GM19467 (cell line): Measurements from ENCODE around the gene DOCK6.
"Not testable (repeated sequence)": the region's sequence is repeated elsewhere in the genome, so short reads cannot be mapped to it uniquely, and the experiment has no call there.

Experiments
- ATAC-seq: cut with Tn5 transposase; IDR thresholded peaks from one replicate; pipeline ENCODE4 v1.9.1; 2021; ENCODE audit warnings: mild to moderate bottlenecking, moderate library complexity; ENCODE audit not compliant: unreplicated experiment

DOCK6 gene

DNA sequence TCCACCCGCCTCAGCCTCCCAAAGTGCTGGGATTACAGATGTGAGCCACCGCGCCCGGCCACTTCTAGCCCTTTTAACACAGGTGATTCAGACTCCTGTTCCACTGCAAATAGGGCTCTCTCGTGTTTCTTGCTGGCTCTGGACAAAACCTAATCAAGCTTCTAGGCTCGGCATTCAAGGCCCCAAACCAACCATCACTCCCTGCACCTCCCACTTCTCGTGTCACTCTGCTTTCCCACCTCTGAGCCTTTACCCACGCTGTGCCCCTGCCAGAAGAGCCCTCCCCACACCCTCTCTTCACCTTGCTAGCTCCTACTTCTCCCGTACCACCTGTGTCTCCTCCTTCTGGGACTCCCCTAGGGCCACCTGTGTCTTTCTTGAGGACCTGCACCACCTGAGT is 84.7 kb downstream of the DOCK6 start:
- no peak for ATAC-seq

DNA sequence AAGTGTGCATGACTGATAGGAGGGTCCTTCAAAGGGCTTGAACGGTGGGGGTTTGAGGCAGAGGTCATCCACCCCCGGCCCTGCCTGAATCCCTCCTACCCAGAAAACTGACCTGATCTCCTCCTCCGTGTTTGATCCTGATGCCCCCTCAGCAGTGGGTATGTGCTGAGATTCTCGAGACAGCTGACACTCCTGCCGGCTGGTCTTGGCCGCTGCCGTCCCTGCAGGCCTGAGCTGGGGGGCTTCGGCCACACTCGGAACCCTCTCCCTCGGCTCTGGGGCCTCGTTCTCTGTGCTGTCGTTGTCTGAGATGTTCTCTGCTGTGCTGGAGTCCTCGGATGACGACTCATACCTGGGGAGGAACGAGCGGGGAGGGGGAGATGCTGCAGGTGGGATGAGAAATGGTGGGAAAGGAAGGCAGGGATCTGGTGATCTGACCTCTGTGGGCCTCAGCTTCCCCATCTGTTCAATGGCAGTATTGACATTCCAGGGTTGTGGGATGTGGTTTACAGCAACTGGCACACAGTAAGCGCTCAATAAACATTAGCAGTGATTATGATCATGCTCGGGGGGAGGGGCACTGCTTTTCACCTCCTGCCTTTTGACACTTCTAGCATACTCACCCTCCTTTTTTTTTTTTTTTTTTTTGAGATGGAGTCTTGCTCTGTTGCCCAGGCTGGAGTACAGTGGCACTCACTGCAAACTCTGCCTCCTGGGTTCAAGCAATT is 85.7 kb downstream of the DOCK6 start:
- no peak for ATAC-seq

DNA sequence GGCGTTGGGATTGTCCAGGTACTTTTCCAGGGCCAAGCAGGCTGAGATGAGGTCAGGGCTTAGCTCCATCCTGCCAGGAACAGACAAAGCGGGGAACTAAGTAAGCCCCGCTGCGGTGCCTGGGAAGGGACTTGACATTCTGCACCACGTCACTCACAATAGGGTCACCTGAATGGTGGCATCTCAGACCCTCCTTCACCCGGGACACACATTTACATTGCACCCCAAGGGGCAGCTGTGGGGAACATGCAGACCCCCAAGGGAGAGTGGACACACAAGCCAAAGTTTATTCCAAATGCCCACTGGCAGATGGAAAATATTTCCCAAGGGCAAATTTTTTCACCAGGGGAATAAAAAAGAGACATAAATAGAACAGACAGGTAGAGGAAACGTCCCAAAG is 86.4 kb downstream of the DOCK6 start:
- no peak for ATAC-seq

DNA sequence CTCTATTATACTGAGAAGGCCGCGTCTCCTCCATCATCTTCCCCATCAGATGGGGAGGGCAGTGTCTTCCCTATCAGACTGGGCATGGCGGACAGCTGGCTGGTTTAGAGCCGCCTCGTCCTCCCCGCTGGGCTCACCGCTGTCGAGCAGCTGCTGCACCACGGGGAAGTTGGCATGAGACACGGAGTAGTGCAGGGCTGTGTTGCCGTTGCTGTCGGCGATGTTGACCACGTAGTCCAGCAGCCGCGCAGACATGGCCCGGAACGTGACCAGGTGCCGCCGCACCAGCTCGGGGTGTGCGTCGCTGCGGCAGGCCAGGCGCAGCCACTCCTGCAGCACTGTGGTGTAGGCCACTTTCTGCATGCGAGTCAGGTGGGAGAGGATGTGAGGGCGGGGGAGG is 88.0 kb downstream of the DOCK6 start:
- ATAC-seq = no peak

DNA sequence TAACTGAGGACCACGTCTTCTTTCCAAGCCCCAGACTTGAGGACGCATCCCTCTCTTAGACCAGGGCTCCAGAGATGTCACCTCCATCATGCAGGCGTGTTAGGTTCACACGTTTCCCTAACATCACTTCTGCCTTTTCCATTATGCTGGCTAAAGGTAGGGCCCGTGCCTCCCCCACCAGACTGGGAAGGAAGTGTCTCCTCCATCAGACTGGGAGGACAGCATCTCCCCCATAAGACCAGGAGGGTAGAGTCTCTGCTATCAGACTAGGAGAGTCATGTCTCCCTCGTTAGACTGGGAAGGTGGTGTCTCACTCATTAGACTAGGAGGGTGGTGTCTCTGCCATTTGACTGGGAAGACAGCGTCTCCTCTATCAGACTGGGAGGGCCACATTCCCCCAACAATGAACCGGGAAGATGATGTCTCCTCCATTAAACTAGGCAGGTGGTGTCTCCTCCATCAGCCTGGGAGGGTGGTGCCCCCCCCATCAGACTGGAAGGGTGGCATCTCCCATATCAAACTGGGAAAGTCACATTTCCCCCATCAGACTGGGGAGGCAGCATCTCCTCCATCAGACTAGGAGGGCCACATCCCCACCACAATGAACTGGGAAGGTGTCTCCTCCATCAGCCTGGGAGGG is 88.7 kb downstream of the DOCK6 start:
- no peak for ATAC-seq

DNA sequence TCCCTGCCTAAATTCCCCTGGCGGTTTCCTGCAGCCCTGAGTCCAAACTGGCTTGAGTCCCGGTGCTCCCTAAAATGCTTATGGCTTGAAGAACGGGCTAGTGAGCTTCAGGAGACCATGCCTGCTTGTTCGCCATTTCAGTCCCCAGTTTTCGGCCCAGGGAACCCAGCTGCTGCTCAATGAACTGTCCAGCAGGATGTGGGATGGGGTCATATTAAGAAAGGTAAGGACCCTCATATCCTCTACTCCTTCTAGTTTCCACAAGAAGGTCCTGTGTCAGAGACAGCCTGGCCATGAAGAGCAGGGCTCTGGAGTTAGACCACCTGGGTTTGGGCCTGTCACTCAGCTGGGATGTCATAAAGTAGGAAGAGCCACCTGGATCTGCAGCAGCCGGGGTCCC is 89.7 kb downstream of the DOCK6 start:
- no peak for ATAC-seq

DNA sequence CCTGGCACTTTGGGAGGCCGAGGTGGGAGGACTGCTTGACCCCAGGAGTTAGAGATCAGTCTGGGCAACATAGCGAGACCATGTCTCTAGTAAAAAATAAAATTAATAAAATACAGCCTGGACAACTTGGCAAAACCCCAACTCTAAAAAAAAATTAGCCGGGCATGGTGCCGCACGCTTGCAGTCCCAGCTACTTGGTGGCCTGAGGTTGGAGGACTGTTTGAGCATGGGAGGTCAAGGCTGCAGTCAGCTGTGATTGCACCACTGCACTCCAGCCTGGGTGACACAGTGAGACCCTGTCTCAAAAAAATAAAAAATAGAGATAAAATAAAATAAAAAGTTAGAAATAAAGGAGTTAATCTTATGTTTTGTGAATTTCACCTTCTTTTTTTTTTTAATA is 91.2 kb downstream of the DOCK6 start:
- no peak for ATAC-seq

DNA sequence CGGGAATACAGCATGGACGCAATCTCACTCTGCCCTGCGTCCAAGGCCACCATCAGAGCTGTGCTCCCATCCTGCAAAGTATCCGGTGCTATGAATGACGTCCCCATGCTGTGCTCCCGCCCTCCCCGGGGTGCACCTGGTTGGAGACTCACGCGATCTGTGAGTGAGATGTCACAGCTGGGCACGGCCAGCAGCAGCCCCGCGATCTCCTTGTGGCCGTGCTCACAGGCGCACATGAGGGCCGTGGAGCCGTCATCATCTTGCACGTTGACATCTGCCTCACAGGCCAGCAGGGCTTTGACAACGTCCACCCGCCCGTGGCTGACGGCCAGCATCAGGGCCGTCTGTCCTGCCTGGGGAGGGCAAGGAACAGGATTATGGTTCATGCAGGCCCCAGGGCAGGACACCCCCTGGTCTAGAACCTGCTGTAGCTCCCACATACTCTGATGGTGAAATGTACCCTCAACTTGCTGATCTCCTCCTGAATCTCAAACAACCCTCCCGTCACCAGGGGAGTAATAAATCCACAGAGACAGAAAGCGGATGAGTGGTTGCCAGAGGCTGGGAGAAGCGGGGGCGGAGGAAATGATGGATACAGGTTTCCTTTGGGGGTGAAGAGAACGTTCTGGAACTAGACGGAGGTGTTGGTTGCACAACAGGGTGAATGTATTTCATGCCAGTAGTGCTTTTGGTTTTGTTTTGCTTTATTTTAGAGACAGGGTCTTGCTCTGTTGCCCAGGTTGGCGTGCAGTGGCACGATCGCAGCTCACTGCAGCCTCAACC is 92.2 kb downstream of the DOCK6 start:
- no peak for ATAC-seq

DNA sequence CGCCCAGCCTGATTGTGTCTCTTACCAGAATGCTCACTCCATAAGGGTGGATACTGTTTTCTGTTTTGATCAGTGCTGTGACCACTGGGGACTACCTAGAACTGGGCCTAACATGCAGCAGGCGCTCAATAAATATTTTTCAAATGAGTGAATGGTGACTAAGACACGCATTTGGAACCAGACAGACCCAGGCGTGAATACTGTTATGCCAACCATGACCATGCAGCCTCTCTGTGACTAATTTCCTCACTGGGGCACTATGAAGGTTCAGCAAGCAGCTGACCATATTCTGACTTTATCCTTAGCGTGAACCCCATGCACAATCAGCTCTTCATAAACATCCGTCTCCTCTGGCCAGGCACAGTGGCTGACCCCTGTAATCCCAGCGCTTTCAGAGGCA is 93.8 kb downstream of the DOCK6 start:
- no peak for ATAC-seq

DNA sequence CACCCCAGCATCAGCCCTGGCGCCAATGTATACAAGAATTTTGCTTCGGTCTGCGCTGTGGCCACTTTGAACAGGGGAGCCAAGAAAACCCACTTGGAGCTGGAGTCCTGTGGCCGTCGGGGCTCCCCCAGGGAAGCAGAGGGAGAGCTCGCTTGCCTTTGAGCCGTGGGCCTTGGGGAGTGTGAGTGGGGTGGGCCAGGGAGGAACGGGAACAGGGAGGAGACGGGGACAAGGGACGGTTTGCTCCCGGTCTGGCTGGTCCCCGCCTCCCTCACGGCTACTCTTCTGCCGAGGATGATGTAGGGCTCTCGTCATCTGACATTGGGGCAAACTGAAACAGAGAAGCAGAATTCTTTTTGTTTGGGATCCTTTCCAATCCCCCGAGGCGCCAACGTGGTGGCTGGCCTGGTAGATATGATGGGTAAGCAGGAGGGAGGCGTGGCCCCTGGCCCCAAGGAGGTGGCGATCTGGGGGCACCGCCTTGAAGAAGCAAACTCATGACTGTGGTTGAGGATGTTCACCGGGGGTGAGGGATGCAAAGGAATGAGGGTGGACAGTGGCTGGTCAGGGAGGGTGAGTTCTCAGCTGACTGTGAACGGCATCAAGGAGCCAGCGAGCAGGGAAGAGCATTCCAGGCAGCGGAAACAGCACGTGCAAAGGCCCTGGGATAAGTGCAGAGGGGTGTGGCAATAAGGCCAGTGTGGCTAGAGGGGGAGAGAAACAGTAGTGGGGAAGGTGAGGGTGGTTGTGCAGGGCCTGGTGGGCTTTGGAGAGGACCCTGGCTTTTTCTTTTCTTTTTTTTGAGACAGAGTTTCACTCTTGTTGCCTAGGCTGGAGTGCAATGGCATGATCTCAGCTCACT is 95.8 kb downstream of the DOCK6 start:
- ATAC-seq = no peak

DNA sequence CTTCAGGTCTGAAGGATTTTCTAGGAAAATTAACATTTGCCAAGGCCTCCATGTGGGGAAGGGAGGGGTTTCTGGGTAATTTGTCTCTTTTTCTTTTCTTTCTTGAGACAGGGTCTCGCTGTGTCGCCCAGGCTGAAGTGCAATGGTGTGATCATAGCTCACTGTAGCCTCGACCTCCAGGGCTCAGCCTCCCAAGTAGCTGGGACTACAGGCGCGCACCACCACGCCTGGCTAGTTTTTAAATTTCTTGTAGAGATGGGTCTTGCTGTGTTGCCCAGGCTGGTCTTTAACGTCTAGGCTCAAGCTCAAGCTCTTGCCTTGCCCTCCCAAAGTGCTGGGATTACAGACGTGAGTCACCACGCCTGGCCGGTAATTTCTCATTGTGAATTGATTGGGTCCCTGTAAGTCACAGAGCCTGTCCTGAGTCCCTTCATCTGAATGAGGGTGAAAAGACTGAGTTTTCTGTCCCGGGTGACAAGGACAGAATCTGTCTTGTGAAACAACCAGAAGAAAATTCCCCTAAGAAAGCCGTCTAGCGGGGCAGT is 96.8 kb downstream of the DOCK6 start:
- ATAC-seq = no peak

DNA sequence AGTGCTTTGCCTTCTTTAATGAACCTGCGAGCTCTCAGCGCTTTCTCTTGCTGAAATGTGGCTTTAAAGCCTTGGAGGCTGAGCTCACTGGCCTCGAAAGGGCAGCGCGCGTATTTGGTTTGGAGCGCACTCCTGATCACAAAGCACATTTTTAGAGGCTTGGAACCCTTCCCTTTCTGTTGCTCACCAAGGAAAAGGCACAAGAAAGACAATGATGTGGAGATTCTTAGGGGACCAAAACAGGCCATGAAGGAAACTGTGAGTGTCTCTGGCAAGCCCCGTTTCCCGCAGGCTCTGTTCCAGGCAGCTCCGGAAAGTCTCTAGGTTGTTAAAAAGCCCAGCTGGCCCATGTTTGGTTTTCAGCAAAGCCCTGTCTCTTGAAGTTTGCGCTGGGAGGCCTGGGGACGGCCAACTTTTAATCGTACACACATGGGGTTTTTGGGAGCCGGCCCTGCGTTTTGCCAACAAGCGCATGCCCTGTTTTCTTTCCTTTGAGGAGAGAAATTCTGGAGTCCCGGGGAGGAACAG is 97.4 kb downstream of the DOCK6 start:
- ATAC-seq = no peak

DNA sequence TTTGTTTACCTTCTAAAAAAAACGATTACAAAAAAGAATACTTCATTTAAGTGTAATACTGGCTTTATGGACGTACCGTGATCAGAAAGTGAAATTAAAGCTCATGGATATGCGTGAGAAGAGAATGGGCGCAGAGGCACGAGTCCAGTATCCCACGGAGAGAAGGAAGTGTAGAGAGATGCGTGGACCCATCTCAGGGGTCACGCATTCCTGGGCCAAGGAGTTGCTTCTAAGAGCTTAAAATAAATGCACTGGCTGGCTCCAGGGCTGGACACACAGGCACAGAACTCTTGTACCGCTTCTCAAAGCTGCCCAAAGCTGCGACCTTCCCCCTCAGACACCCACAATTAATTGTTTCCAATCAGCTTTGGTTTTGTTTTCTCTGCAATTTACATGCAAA is 98.0 kb downstream of the DOCK6 start:
- ATAC-seq = no peak

DNA sequence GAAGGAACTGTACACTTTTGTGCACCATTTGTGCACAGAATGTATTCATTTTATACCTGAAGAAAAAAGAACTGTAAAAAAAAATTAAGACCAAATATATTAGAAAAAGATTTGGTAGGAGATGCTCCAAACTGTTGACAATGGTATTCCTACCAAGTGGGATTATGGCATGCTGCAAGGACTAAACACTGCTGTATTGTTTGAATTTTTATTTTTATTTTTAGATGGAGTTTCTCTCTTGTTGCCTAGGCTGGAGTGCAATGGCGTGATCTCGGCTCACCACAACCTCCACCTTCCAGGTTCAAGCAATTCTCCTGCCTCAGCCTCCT is 101.9 kb downstream of the DOCK6 start:
- ATAC-seq = not testable (repeated sequence)

DNA sequence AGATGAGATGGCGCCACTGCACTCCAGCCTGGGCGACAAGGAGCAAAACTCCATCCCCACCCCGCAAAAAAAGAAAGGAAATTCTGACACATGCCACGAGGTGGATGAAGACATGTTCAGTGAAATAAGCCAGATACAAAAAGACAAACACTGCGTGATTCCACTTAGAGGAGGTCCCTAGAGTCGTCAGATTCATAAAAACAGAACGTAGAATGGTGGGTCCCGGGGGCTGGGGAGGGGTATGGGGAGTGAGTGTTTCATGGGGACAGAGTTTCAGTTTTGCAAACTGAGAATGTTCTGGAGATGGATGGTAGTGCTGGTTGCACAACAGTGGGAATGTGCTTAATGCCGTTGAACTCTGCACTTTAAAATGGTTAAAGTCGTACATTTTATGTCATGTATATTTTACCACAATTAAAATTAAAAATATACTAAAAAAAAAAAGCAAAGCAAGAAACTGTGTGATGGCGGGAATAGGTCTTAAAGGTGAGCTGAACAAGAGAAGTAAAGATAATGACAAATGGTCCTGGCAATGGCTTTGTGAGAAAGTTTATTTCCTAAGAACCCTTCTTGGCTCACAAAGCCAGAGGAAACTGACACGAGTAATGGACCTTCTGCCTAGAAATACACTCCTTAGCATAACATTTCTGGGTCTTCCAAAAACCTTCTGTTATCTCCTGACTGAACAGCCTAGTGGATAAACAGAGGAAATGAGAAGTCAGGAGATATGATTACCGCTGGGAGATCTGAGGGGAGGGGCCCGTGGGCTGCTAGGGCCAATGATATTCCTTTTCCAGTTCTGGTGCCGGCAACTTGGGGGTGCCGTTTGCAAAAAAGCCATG is 102.5 kb downstream of the DOCK6 start:
- ATAC-seq = no peak

DNA sequence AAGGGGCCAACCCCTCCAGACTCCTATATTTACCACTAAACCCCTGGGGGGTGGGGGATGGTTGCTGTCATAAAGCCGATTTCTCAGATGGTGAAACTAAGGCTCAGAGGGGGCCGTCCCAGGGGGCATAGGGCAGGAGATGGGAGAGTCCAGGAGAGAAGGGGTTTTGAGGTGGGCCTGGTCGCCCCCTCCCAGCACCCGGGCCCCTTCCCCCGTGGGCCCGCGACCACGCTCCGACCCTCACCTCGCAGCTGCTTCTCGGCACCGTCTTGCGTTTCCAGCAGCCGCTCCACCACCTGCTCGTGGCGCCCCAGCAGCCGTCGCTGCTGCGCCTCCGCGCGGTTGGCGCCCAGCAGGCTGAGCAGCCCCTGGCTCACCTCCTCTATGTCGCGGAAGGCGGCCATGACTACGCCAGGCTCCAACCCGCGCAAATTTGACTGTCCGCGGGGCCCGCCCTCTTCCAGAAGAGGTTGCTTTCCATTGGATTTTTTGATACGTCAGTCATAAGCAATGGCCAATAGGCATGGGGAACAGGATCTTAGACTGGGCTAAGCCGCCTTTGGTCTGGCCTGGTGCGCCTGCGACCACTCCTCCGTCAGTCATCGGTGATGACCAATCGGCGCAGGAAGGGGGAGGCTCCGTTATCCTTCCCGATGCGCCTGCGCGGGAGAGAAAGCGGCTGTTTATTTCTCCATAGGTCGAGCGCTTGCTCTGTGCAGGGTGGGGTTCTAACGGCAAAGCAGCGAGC is 106.8 kb downstream of the DOCK6 start, which contains the start of gene SPC24:
Gene SPC24 (minus strand): TSS at position 410 of the 748 bp plus-strand sequence. CDS start 6 bp downstream, at position 404.
- peak; percentile 98 for ATAC-seq

DNA sequence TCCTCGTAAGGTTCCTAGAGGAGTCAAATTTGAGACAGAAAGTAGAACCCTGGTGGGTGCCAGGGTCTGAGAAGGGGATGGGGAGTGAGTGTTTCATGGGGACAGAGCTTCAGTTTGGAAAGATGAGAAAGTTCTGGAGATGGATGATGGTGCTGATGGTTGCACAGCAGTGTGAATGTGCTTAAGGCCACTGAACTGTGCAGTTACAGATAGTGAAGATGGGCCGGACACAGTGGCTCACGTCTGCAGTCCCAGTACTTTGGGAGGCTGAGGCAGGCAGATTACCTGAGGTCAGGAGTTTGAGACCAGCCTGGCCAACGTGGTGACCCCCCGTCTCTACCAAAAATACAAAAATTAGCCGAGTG is 107.7 kb downstream of the DOCK6 start:
- ATAC-seq = no peak

DNA sequence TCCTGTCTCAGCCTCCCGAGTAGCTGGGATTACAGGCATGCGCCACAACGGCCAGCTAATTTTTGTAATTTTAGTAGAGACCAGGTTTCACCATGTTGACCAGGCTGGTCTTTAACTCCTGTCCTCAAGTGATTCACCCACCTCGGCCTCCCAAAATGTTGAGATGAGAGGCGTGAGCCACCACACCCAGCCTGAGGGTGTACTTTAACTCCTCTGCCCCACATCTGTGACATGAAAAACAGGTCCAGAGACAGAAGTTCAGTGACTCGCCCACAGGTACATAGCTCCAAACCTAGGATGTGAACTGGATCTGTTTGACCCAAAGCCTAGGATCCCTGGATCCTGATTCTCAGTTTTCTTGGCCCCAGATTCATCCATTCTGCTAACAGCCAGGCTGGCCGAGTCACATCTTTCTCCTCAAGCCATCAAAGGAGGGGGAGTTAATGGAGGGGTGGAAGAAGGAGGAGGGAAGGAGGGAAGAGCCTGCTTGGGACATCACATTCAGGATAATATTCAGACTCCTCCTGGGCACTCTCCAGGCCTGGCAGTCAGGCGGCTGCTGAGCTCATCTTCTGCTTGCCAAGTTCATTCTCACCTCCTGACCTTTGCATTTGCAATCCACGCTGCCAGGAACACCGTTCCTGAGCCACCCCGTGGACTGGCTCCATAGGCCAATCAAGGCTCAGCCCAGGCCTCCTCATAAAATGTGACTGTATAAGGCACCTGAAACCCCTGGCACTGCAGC is 109.8 kb downstream of the DOCK6 start:
- no peak for ATAC-seq
